HG03066 (cell line): Measurements from ENCODE around the gene CNDP1.

Source experiments
- ATAC-seq: cut with Tn5 transposase; IDR thresholded peaks from one replicate; pipeline ENCODE4 v1.9.1; 2021; ENCODE audit warnings: low read depth; ENCODE audit not compliant: unreplicated experiment

The CNDP1 gene

GRCh38 chr18:74506448-74507084 lies 27.7 kb upstream of the CNDP1 start:
- ATAC-seq: no peak

- ATAC-seq: no peak
These were observed 27.0 kb upstream of the CNDP1 start for GRCh38 chr18:74507097-74507881.

GRCh38 chr18:74507927-74508326 lies 26.4 kb upstream of the CNDP1 start:
- ATAC-seq: no peak

GRCh38 chr18:74508366-74508765 lies 25.9 kb upstream of the CNDP1 start:
- no peak for ATAC-seq

GRCh38 chr18:74508821-74509225 lies 25.5 kb upstream of the CNDP1 start:
- ATAC-seq: no peak

- ATAC-seq: no peak
These were observed 24.2 kb upstream of the CNDP1 start for GRCh38 chr18:74509856-74510769.

GRCh38 chr18:74510770-74511095 lies 23.6 kb upstream of the CNDP1 start:
- ATAC-seq: no peak

GRCh38 chr18:74511823-74512222 lies 22.5 kb upstream of the CNDP1 start:
- no peak for ATAC-seq

GRCh38 chr18:74512321-74513053 lies 21.8 kb upstream of the CNDP1 start:
- ATAC-seq: no peak

GRCh38 chr18:74513149-74513882 lies 21.0 kb upstream of the CNDP1 start:
- no peak for ATAC-seq

- ATAC-seq: no peak
These were observed 20.5 kb upstream of the CNDP1 start for GRCh38 chr18:74513883-74514205.

- no peak for ATAC-seq
These were observed 19.3 kb upstream of the CNDP1 start for GRCh38 chr18:74514860-74515495.

GRCh38 chr18:74515620-74516231 lies 18.6 kb upstream of the CNDP1 start:
- no peak for ATAC-seq

GRCh38 chr18:74516271-74517235 lies 17.7 kb upstream of the CNDP1 start:
- no peak for ATAC-seq

- no peak for ATAC-seq
These were observed 17.1 kb upstream of the CNDP1 start for GRCh38 chr18:74517236-74517630.

GRCh38 chr18:74518456-74519295 lies 15.6 kb upstream of the CNDP1 start:
- ATAC-seq: no peak
